Type B pancreatic cell (in vitro differentiated cells): ENCODE results near the gene NDNF. TPM values are rescaled to one million over a fixed set of nuclear protein-coding genes. Genes with fewer than 3 reads are reported as not detected.
A peak's percentile ranks its signal among the peaks of the same experiment; 100 is the strongest.

Source experiments
- DNase-seq: peaks from one replicate; pipeline ENCODE4 v3.0.0; 2021; ENCODE audit warnings: mixed read lengths; ENCODE audit not compliant: unreplicated experiment; ENCODE audit errors: extremely low spot score
- H3K27ac Mint-ChIP-seq: 2 replicates; pipeline ENCODE4 v1.8.0; 2021; ENCODE audit warnings: mild to moderate bottlenecking, mixed read lengths
- H3K27me3 Mint-ChIP-seq: 2 replicates; pipeline ENCODE4 v1.8.0; 2021; ENCODE audit warnings: mixed read lengths
- H3K36me3 Mint-ChIP-seq: 2 replicates; pipeline ENCODE4 v1.8.0; 2021; ENCODE audit warnings: mixed read lengths
- H3K4me1 Mint-ChIP-seq: one replicate; pipeline ENCODE4 v1.8.0; 2021; ENCODE audit warnings: mixed read lengths; ENCODE audit not compliant: unreplicated experiment
- H3K4me3 Mint-ChIP-seq: 2 replicates; pipeline ENCODE4 v1.8.0; 2021; ENCODE audit warnings: mild to moderate bottlenecking, mixed read lengths
- H3K9me3 Mint-ChIP-seq: 2 replicates; pipeline ENCODE4 v1.8.0; 2021; ENCODE audit warnings: mixed read lengths
- CTCF ChIP-seq: fragments of 200-600 bp; sonication (generic); conservative IDR thresholded peaks from 2 replicates; pipeline ENCODE4 v1.5.0; 2021; ENCODE audit warnings: antibody characterized with exemption, mild to moderate bottlenecking
- total RNA-seq: library from RNA; stranded (reverse); gene quantifications from 2 replicates; pipeline ENCODE4 v1.2.1, GENCODE V29; 2021; ENCODE audit warnings: low replicate concordance

NDNF gene
- total RNA-seq, 1 donor from 2014 or later = 14.6 TPM

GRCh38 chr4:121108557-121108956 lies 36.2 kb upstream of the NDNF start:
- no peak for TF ChIP-seq CTCF
- no peaks in the 10 kb centered on the region for H3K9me3 Mint-ChIP-seq
- peaks cover 3% of the 10 kb centered on the region for H3K27me3 Mint-ChIP-seq
- H3K27ac Mint-ChIP-seq = no peak overlapping the region
- no peaks in the 10 kb centered on the region for H3K36me3 Mint-ChIP-seq
- no peak overlapping the region for H3K4me3 Mint-ChIP-seq
- DNase-seq = no peak
- H3K4me1 Mint-ChIP-seq = no peaks in the 10 kb centered on the region

DNA sequence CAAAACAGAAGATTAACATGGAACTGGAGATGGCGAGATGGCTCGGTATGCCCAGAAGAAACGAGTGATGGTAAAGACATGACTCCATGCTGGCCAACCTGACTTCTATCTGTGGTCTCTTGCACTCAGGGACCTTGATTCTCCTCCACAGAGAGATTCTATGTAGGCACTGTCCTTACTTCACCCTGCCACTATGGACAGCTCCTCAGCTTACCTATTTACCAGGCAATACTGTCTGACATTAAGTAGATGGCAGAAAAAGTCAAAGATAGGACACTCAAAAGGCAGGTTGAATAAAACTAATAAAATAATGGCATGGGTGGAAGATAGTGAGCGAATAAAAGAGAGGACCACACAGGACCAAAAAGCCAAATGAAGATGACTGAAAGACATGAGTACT lies 35.2 kb upstream of the NDNF start:
- no peak for TF ChIP-seq CTCF
- Mint-ChIP-seq H3K4me3 (no peak overlapping the region), H3K27me3 (peaks cover 3% of the 10 kb centered on the region), H3K4me1 (no peaks in the 10 kb centered on the region), H3K27ac (no peak overlapping the region), H3K9me3 (no peaks in the 10 kb centered on the region), H3K36me3 (no peaks in the 10 kb centered on the region)
- DNase-seq = no peak

GRCh38 chr4:121100093-121100775 lies 27.9 kb upstream of the NDNF start:
- no peak overlapping the region for H3K4me3 Mint-ChIP-seq
- no peaks in the 10 kb centered on the region for H3K36me3 Mint-ChIP-seq
- no peak for TF ChIP-seq CTCF
- H3K27me3 Mint-ChIP-seq = no peaks in the 10 kb centered on the region
- no peaks in the 10 kb centered on the region for H3K4me1 Mint-ChIP-seq
- H3K27ac Mint-ChIP-seq = no peak overlapping the region
- DNase-seq = no peak
- peaks cover 4% of the 10 kb centered on the region for H3K9me3 Mint-ChIP-seq

GRCh38 chr4:121098266-121098665 lies 25.9 kb upstream of the NDNF start:
- H3K4me1 Mint-ChIP-seq = no peaks in the 10 kb centered on the region
- H3K27ac Mint-ChIP-seq = no peak overlapping the region
- DNase-seq = no peak
- no peaks in the 10 kb centered on the region for H3K36me3 Mint-ChIP-seq
- no peaks in the 10 kb centered on the region for H3K27me3 Mint-ChIP-seq
- H3K4me3 Mint-ChIP-seq = no peak overlapping the region
- no peak for TF ChIP-seq CTCF
- H3K9me3 Mint-ChIP-seq = peaks cover 4% of the 10 kb centered on the region

- H3K27ac Mint-ChIP-seq = no peak overlapping the region
- no peak overlapping the region for H3K4me3 Mint-ChIP-seq
- peaks cover 3% of the 10 kb centered on the region for H3K9me3 Mint-ChIP-seq
- no peaks in the 10 kb centered on the region for H3K36me3 Mint-ChIP-seq
- TF ChIP-seq CTCF = peak; percentile 84
- no peaks in the 10 kb centered on the region for H3K27me3 Mint-ChIP-seq
- no peaks in the 10 kb centered on the region for H3K4me1 Mint-ChIP-seq
- DNase-seq = no peak
Observed at GRCh38 chr4:121096629-121097028, 24.3 kb upstream of the NDNF start.
